ENCODE results near the gene TRMT112.

The TRMT112 gene

GRCh38 chr11:64337538-64338249 is 20.3 kb upstream of the TRMT112 start:
- no peak for DNase-seq (ENCODE audit: low read depth)
- no peak overlapping the region for H3K4me3 ChIP-seq (ENCODE audit: low read length)
- TF ChIP-seq CTCF (conservative IDR thresholded peaks at IDR 0.05; ENCODE audit: low read depth, low read length): no peak

GRCh38 chr11:64334764-64335735 is 17.7 kb upstream of the TRMT112 start:
- no peak overlapping the region for H3K4me3 ChIP-seq (ENCODE audit: low read length)
- peak; percentile 79 for DNase-seq (ENCODE audit: low read depth)
- TF ChIP-seq CTCF (conservative IDR thresholded peaks at IDR 0.05; ENCODE audit: low read depth, low read length): no peak

- TF ChIP-seq CTCF (conservative IDR thresholded peaks at IDR 0.05; ENCODE audit: low read depth, low read length): no peak
- no peak for DNase-seq (ENCODE audit: low read depth)
- H3K4me3 ChIP-seq (ENCODE audit: low read length): no peak overlapping the region
Observed at GRCh38 chr11:64333556-64333955, 16.2 kb upstream of the TRMT112 start.

- TF ChIP-seq CTCF (conservative IDR thresholded peaks at IDR 0.05; ENCODE audit: low read depth, low read length): peak; percentile 87
- no peak overlapping the region for H3K4me3 ChIP-seq (ENCODE audit: low read length)
Observed at GRCh38 chr11:64331569-64332371, 14.4 kb upstream of the TRMT112 start.

GRCh38 chr11:64330888-64331287 is 13.5 kb upstream of the TRMT112 start:
- TF ChIP-seq CTCF (conservative IDR thresholded peaks at IDR 0.05; ENCODE audit: low read depth, low read length): no peak
- no peak overlapping the region for H3K4me3 ChIP-seq (ENCODE audit: low read length)
- DNase-seq (ENCODE audit: low read depth): no peak

More at GRCh38 chr11:64331569-64332371, 14.4 kb upstream of the TRMT112 start:
- DNase-seq (ENCODE audit: low read depth): peak; percentile 71

GRCh38 chr11:64327993-64328392 is 10.6 kb upstream of the TRMT112 start:
- no peak for TF ChIP-seq CTCF (conservative IDR thresholded peaks at IDR 0.05; ENCODE audit: low read depth, low read length)
- no peak overlapping the region for H3K4me3 ChIP-seq (ENCODE audit: low read length)
- no peak for DNase-seq (ENCODE audit: low read depth)
